ENCODE results near the gene KCNH1.

KCNH1 gene

DNA sequence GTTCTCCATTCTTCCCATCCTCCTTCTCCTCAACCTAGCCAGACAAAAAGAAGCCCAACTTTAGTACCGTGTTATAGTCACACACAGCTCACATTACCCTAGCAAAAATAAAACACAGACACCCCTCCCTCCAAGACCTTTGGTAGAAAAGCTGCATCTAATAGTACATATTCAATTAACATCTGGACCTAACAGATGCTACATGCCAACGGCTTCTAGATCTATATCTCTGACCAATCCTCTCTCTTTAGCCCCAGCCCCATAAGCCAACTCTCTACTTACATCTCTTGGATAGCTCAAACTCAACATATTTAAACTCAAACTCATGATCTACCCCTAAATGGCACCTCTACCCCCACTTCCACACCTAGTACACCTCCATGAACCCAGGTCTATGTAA, 233.1 kb downstream of the KCNH1 start:
- Histone ChIP-seq H3K9ac (ENCODE audit: low read length) (no peak overlapping the region), H3K36me3 (replicated peaks; ENCODE audit: low read depth, low read length) (no peaks in the 10 kb centered on the region), H3K27me3 (ENCODE audit: low read depth, low read length) (peaks cover 29% of the 10 kb centered on the region), H3K79me2 (ENCODE audit: low read length) (no peaks in the 10 kb centered on the region), H3K4me2 (ENCODE audit: low read length) (no peak overlapping the region), H3K9me3 (ENCODE audit: insufficient read depth, low read length) (no peaks in the 10 kb centered on the region), H2AFZ (ENCODE audit: low read depth, low read length) (no peak overlapping the region), H4K20me1 (ENCODE audit: insufficient read depth, low read length) (no peaks in the 10 kb centered on the region), H3K4me1 (ENCODE audit: low read length) (peaks cover 4% of the 10 kb centered on the region), H3K4me3 (ENCODE audit: low read length) (no peak overlapping the region), H3K27ac (ENCODE audit: low read length) (no peak overlapping the region)
- TF ChIP-seq CTCF (IDR thresholded peaks at IDR 0.05; ENCODE audit: low read depth, low read length), result no peak
- no peak for TF ChIP-seq EZH2phosphoT487 (IDR thresholded peaks at IDR 0.05; ENCODE audit: low read depth)

- TF ChIP-seq CTCF (IDR thresholded peaks at IDR 0.05; ENCODE audit: low read depth, low read length) (no peak), EZH2phosphoT487 (IDR thresholded peaks at IDR 0.05; ENCODE audit: low read depth) (no peak)
- Histone ChIP-seq H3K4me1 (ENCODE audit: low read length) (no peaks in the 10 kb centered on the region), H3K79me2 (ENCODE audit: low read length) (no peaks in the 10 kb centered on the region), H3K4me3 (ENCODE audit: low read length) (no peak overlapping the region), H3K9me3 (ENCODE audit: insufficient read depth, low read length) (no peaks in the 10 kb centered on the region; the same call in 1 of the 2 replicates), H3K9ac (ENCODE audit: low read length) (no peak overlapping the region), H4K20me1 (ENCODE audit: insufficient read depth, low read length) (no peaks in the 10 kb centered on the region), H3K27me3 (ENCODE audit: low read depth, low read length) (peaks cover 25% of the 10 kb centered on the region), H3K36me3 (replicated peaks; ENCODE audit: low read depth, low read length) (no peaks in the 10 kb centered on the region), H2AFZ (ENCODE audit: low read depth, low read length) (no peak overlapping the region), H3K4me2 (ENCODE audit: low read length) (no peak overlapping the region), H3K27ac (ENCODE audit: low read length) (no peak overlapping the region)
These were observed 233.9 kb downstream of the KCNH1 start for GRCh38 chr1:210900079-210900478.

DNA sequence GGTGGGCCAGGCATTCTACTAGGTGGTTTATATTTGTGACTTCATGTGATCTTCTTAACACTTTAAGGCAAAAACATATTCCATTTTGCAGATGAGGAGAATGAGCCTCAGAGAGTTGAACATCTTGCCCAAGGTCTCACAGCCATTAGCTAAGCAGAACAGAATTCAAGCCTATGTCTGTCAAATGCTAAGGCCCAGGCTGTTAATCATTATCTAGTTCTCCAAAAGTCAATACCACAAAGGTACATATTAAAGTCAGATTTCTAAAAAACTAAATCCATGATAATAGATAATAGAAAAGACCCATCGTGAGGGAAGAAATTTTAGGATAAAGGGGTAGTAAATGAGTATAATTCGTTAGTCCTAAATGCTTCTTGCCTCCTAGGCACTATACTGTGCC, 234.3 kb downstream of the KCNH1 start:
- TF ChIP-seq EZH2phosphoT487 (IDR thresholded peaks at IDR 0.05; ENCODE audit: low read depth), result no peak
- no peak for TF ChIP-seq CTCF (IDR thresholded peaks at IDR 0.05; ENCODE audit: low read depth, low read length)
- no peaks in the 10 kb centered on the region for H3K79me2 ChIP-seq (ENCODE audit: low read length)
- no peak overlapping the region for H3K27ac ChIP-seq (ENCODE audit: low read length)
- H3K9ac ChIP-seq (ENCODE audit: low read length), result no peak overlapping the region
- H4K20me1 ChIP-seq (ENCODE audit: insufficient read depth, low read length), result no peaks in the 10 kb centered on the region
- H3K4me2 ChIP-seq (ENCODE audit: low read length), result no peak overlapping the region
- H3K4me1 ChIP-seq (ENCODE audit: low read length), result no peaks in the 10 kb centered on the region
- no peaks in the 10 kb centered on the region for H3K36me3 ChIP-seq (replicated peaks; ENCODE audit: low read depth, low read length)
- H3K9me3 ChIP-seq (ENCODE audit: insufficient read depth, low read length), result no peaks in the 10 kb centered on the region; the same call in 1 of the 2 replicates
- H3K4me3 ChIP-seq (ENCODE audit: low read length), result no peak overlapping the region
- H2AFZ ChIP-seq (ENCODE audit: low read depth, low read length), result no peak overlapping the region
- peaks cover 22% of the 10 kb centered on the region for H3K27me3 ChIP-seq (ENCODE audit: low read depth, low read length)

GRCh38 chr1:210898473-210898872, 235.5 kb downstream of the KCNH1 start:
- Histone ChIP-seq H2AFZ (ENCODE audit: low read depth, low read length) (no peak overlapping the region), H3K79me2 (ENCODE audit: low read length) (no peaks in the 10 kb centered on the region), H3K27me3 (ENCODE audit: low read depth, low read length) (peaks cover 15% of the 10 kb centered on the region), H3K27ac (ENCODE audit: low read length) (no peak overlapping the region), H3K4me1 (ENCODE audit: low read length) (no peaks in the 10 kb centered on the region), H3K4me3 (ENCODE audit: low read length) (no peak overlapping the region), H3K9ac (ENCODE audit: low read length) (no peak overlapping the region), H3K36me3 (replicated peaks; ENCODE audit: low read depth, low read length) (no peaks in the 10 kb centered on the region), H3K9me3 (ENCODE audit: insufficient read depth, low read length) (no peaks in the 10 kb centered on the region; the same call in 1 of the 2 replicates), H4K20me1 (ENCODE audit: insufficient read depth, low read length) (no peaks in the 10 kb centered on the region), H3K4me2 (ENCODE audit: low read length) (no peak overlapping the region)
- TF ChIP-seq CTCF (IDR thresholded peaks at IDR 0.05; ENCODE audit: low read depth, low read length) (no peak), EZH2phosphoT487 (IDR thresholded peaks at IDR 0.05; ENCODE audit: low read depth) (no peak)

All from OCI-LY3 (cell line).